K562 (cell line): ENCODE data around the gene DNAH17. TPM values are rescaled to one million over a fixed set of nuclear protein-coding genes. Genes with fewer than 3 reads are reported as not detected.

Source experiments
- ASH1L ChIP-seq: fragments of 450-650 bp; IDR thresholded peaks from 2 replicates; pipeline ENCODE4 v1.6.1; 2018; ENCODE audit warnings: borderline replicate concordance, mild to moderate bottlenecking, low read depth; ENCODE audit not compliant: partially characterized antibody
- BRF1 ChIP-seq: IDR thresholded peaks from 3 replicates; pipeline ENCODE4 v1.6.1; 2011; ENCODE audit warnings: borderline replicate concordance, mild to moderate bottlenecking; ENCODE audit not compliant: insufficient read length; ENCODE audit errors: extremely low read depth
- DDX20 ChIP-seq: fragments of 450-650 bp; IDR thresholded peaks from 2 replicates; pipeline ENCODE4 v1.6.1; 2016; ENCODE audit warnings: missing genetic modification characterization, low read depth, mild to moderate bottlenecking, missing compliant biosample characterization, moderate library complexity
- HDAC1 ChIP-seq, 2 experiments: fragments of 450-650 bp; IDR thresholded peaks; 2 replicates each; pipeline ENCODE4 v1.6.1; 2016 to 2017; ENCODE audit warnings: inconsistent platforms in 1 of 2, mild to moderate bottlenecking in 1 of 2, moderate library complexity in 1 of 2
- HEY1 ChIP-seq: fragments of 250-450 bp; sonication (Bioruptor Pico); IDR thresholded peaks from 2 replicates; pipeline ENCODE4 v1.5.0; 2020; ENCODE audit warnings: mild to moderate bottlenecking, moderate library complexity, borderline replicate concordance
- JUNB ChIP-seq: fragments of 450-650 bp; formaldehyde crosslinking; conservative IDR thresholded peaks from 2 replicates; pipeline ENCODE4 v1.4.0; 2020; ENCODE audit warnings: mild to moderate bottlenecking
- NBN ChIP-seq: fragments of 450-650 bp; IDR thresholded peaks from 2 replicates; pipeline ENCODE4 v1.6.1; 2016; ENCODE audit warnings: low read depth, mild to moderate bottlenecking
- NCOR1 ChIP-seq: fragments of 450-650 bp; IDR thresholded peaks from 2 replicates; pipeline ENCODE4 v1.6.1; 2016; ENCODE audit warnings: mild to moderate bottlenecking, moderate library complexity
- NFIX ChIP-seq: fragments of 250-450 bp; sonication (Bioruptor Pico); IDR thresholded peaks from 2 replicates; pipeline ENCODE4 v1.4.0; 2020; ENCODE audit warnings: low read depth, mild to moderate bottlenecking, moderate library complexity
- PCBP2 ChIP-seq: fragments of 200-400 bp; formaldehyde crosslinking; IDR thresholded peaks from 2 replicates; pipeline ENCODE4 v1.6.1; 2018; ENCODE audit warnings: low read length, low read depth, mild to moderate bottlenecking, moderate library complexity; ENCODE audit not compliant: poor library complexity, severe bottlenecking
- POLR2B ChIP-seq: fragments of 450-650 bp; IDR thresholded peaks from 2 replicates; pipeline ENCODE4 v1.6.1; 2018; ENCODE audit warnings: low read depth; ENCODE audit not compliant: partially characterized antibody
- RBM22 ChIP-seq: fragments of 200-400 bp; formaldehyde crosslinking; IDR thresholded peaks from 2 replicates; pipeline ENCODE4 v1.6.1; 2018; ENCODE audit warnings: low read length, low read depth; ENCODE audit not compliant: poor library complexity, severe bottlenecking
- TEAD1 ChIP-seq, 2 experiments: fragments of 450-650 bp in 1 of 2; sonication (generic) in 1 of 2; formaldehyde crosslinking; IDR thresholded peaks; 2 replicates each; pipeline versions ENCODE4 v1.4.0 to v1.8.0; 2020 to 2022; ENCODE audit warnings: mild to moderate bottlenecking in 2 of 2, missing genetic modification reagents in 1 of 2
- ZNF3 ChIP-seq: fragments of 250-450 bp; sonication (Bioruptor Pico); IDR thresholded peaks from 2 replicates; pipeline ENCODE4 v1.5.0; 2021; ENCODE audit warnings: mild to moderate bottlenecking, moderate library complexity
- ZNF316 ChIP-seq: fragments of 450-650 bp; IDR thresholded peaks from 2 replicates; pipeline ENCODE4 v1.6.1; 2016
- ZNF589 ChIP-seq: fragments of 200-800 bp; sonication (Bioruptor generic); IDR thresholded peaks from 2 replicates; pipeline ENCODE4 v1.6.1; 2016; ENCODE audit warnings: low read depth, missing genetic modification characterization, missing compliant biosample characterization
- ZSCAN32 ChIP-seq: fragments of 450-650 bp; formaldehyde crosslinking; IDR thresholded peaks from 2 replicates; pipeline ENCODE4 v1.4.0; 2020; ENCODE audit warnings: mild to moderate bottlenecking, moderate library complexity
- polyA plus RNA-seq, 8 experiments: library from polyadenylated mRNA; depleted of rRNA in 4 of 8; stranded (reverse) in 5 of 8; unstranded in 3 of 8; fragments of >200 nt; fragmentation: Nextera tagmentation in 2 of 8; fragmentation: Illumina TruSeq in 1 of 8; extraction: Ambion mirVana in 2 of 8; extraction: Trizol in 1 of 8; gene quantifications; 2 replicates each; pipeline versions ENCODE4 v1.2.1 to v1.2.3, GENCODE V29; 2011 to 2014; ENCODE audit warnings: inconsistent platforms in 1 of 8, missing spikeins in 1 of 8
- total RNA-seq, 7 experiments: library from RNA; depleted of rRNA in 6 of 7; stranded (reverse); fragments of >200 nt in 6 of 7; fragmentation: Illumina TruSeq in 2 of 7; extraction: Trizol in 2 of 7; gene quantifications; 2 replicates each; pipeline versions ENCODE4 v1.2.1 to v1.2.3, GENCODE V29; 2011 to 2021; ENCODE audit warnings: low replicate concordance in 1 of 7
- TF ChIP-seq, protein P1 (sequence below): fragments of 200-800 bp; sonication (Bioruptor generic); IDR thresholded peaks from 2 replicates; pipeline ENCODE4 v1.6.1; 2017; ENCODE audit warnings: missing genetic modification characterization, missing compliant biosample characterization
- TF ChIP-seq, protein P2 (sequence below), 2 experiments: fragments of 450-650 bp; conservative IDR thresholded peaks; 2 replicates each; pipeline ENCODE4 v1.6.1; 2017; ENCODE audit warnings: mild to moderate bottlenecking in 2 of 2, moderate library complexity in 2 of 2
- TF ChIP-seq, protein P3 (sequence below), 2 experiments: fragments of 450-650 bp; IDR thresholded peaks; 2 replicates each; pipeline ENCODE4 v1.6.1; 2016

DNAH17 gene
- total and polyA plus RNA-seq, 9 of the 15 experiments (the other 6 are each of a cell fraction or from before 2014, with no cell fraction given): under 0.01 to 0.06 (median 0.03) TPM; not detected in 5

DNA sequence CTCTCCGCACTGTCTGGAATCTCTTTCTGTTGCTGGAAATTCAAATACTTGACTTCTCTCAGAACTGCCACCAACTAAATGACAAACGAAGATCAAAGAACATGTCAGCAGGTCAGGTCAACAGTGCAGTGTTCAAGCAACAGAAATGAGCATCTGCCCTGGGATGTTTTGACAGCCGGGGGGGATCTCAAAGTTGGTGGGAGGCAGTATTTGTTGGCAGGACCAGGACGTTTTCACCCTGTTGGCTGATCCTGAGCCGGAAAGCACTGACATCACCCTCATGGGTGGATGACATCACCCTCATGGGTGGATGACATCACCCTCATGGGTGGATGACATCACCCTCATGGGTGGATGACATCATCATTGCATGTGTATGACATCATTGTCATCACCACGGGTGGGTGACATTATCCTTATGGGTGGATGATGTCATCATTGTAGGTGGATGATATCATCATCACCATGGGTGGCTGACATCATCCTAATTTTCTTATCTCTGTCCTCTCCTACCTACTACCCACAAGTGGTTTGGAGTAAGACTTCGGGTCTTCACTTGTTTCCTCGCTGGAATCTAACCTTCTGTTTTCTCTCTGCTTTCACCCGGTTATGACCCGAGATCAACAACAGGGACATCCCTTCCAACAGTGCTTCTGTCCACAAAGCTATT, 18.9 kb downstream of the DNAH17 start (continued):
- TF ChIP-seq PCBP2 (no peak), ZNF316 (no peak), POLR2B (no peak), RBM22 (no peak), HDAC1 (IDR thresholded peaks at IDR 0.05) (0 out of 4 replicates have a peak, but pooled peaks of 1 of the 2 experiments have one; percentile 27), BRF1 (no peak), ZNF589 (CRISPR knock-in tag) (peak; percentile 75), ZSCAN32 (CRISPR knock-in tag) (no peak), ZNF3 (CRISPR knock-in tag) (no peak), NCOR1 (0 out of 2 replicates have a peak, but pooled peaks have one; percentile 13), HEY1 (CRISPR knock-in tag) (no peak), TEAD1 (CRISPR knock-in tag; IDR thresholded peaks at IDR 0.05) (peak; percentile 18 to 44; a peak in 1 of 4 replicates), NFIX (CRISPR knock-in tag) (no peak), NBN (peak; percentile 93), JUNB (CRISPR knock-in tag) (peak; percentile 100), DDX20 (tag) (no peak), ASH1L (no peak)
- TF ChIP-seq, protein P1, sequence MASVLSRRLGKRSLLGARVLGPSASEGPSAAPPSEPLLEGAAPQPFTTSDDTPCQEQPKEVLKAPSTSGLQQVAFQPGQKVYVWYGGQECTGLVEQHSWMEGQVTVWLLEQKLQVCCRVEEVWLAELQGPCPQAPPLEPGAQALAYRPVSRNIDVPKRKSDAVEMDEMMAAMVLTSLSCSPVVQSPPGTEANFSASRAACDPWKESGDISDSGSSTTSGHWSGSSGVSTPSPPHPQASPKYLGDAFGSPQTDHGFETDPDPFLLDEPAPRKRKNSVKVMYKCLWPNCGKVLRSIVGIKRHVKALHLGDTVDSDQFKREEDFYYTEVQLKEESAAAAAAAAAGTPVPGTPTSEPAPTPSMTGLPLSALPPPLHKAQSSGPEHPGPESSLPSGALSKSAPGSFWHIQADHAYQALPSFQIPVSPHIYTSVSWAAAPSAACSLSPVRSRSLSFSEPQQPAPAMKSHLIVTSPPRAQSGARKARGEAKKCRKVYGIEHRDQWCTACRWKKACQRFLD (CRISPR knock-in tag): peak; percentile 81; the same call in 1 of the 2 replicates
- TF ChIP-seq, protein P2, sequence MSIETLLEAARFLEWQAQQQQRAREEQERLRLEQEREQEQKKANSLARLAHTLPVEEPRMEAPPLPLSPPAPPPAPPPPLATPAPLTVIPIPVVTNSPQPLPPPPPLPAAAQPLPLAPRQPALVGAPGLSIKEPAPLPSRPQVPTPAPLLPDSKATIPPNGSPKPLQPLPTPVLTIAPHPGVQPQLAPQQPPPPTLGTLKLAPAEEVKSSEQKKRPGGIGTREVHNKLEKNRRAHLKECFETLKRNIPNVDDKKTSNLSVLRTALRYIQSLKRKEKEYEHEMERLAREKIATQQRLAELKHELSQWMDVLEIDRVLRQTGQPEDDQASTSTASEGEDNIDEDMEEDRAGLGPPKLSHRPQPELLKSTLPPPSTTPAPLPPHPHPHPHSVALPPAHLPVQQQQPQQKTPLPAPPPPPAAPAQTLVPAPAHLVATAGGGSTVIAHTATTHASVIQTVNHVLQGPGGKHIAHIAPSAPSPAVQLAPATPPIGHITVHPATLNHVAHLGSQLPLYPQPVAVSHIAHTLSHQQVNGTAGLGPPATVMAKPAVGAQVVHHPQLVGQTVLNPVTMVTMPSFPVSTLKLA (conservative IDR thresholded peaks at IDR 0.05): no peak
- TF ChIP-seq, protein P3, sequence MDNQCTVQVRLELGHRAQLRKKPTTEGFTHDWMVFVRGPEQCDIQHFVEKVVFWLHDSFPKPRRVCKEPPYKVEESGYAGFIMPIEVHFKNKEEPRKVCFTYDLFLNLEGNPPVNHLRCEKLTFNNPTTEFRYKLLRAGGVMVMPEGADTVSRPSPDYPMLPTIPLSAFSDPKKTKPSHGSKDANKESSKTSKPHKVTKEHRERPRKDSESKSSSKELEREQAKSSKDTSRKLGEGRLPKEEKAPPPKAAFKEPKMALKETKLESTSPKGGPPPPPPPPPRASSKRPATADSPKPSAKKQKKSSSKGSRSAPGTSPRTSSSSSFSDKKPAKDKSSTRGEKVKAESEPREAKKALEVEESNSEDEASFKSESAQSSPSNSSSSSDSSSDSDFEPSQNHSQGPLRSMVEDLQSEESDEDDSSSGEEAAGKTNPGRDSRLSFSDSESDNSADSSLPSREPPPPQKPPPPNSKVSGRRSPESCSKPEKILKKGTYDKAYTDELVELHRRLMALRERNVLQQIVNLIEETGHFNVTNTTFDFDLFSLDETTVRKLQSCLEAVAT (IDR thresholded peaks at IDR 0.05): no peak
